Measurements from ENCODE around the gene MPL.
A peak's percentile ranks its signal among the peaks of the same experiment; 100 is the strongest.

Gene MPL

DNA sequence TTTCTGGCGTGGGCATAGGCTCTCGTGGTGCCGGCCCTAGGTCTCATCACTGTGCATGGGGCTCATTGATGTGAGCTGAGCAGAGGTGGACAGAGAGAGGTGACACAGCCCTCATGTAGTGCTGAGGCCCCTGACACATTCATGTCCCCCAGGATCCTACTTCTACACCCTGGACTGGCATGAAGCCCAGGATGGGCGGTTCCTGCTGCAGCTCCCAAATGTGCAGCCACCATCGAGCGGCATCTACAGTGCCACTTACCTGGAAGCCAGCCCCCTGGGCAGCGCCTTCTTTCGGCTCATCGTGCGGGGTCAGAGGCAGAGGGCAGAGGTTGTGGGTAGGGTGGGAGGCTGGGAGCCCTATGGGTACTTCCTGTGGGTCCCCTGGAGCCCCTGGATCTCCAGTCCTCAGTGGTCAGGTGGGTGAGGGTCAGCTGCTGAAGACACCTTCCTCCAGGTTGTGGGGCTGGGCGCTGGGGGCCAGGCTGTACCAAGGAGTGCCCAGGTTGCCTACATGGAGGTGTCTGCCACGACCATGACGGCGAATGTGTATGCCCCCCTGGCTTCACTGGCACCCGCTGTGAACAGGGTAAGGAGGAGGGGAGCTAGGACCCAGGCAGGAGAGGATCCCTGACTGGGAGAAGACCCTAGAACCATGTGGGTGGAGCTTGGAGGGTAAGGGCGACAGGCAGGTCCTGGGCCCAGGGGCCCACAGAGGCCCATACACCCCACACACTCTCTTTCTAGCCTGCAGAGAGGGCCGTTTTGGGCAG, 30.7 kb upstream of the MPL start:
- DNase-seq (ENCODE audit: low spot score): no peak

DNA sequence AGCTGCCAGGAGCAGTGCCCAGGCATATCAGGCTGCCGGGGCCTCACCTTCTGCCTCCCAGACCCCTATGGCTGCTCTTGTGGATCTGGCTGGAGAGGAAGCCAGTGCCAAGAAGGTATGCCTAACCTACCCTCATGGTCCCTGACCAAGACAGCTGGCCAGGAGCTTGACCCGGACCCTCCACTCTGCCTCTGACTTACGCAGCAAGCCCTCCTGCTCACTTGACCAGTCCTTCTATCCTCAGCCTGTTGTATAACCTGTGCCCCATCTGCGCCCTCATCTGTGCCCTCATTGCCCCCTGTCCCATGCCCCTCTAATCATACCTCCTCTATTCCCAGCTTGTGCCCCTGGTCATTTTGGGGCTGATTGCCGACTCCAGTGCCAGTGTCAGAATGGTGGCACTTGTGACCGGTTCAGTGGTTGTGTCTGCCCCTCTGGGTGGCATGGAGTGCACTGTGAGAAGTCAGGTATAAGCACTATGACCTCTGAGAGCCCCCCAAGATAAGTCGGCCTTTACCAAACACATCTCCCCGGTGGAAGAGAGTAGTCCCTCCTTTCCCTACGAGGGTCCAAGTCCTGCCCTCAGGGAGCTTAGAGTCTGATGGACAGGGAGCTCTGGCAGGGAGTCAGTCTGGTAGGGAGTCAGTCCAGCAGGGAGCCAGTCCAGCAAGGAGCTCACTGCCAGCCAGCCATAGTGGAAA, 30.0 kb upstream of the MPL start:
- DNase-seq (ENCODE audit: low spot score): no peak

DNA sequence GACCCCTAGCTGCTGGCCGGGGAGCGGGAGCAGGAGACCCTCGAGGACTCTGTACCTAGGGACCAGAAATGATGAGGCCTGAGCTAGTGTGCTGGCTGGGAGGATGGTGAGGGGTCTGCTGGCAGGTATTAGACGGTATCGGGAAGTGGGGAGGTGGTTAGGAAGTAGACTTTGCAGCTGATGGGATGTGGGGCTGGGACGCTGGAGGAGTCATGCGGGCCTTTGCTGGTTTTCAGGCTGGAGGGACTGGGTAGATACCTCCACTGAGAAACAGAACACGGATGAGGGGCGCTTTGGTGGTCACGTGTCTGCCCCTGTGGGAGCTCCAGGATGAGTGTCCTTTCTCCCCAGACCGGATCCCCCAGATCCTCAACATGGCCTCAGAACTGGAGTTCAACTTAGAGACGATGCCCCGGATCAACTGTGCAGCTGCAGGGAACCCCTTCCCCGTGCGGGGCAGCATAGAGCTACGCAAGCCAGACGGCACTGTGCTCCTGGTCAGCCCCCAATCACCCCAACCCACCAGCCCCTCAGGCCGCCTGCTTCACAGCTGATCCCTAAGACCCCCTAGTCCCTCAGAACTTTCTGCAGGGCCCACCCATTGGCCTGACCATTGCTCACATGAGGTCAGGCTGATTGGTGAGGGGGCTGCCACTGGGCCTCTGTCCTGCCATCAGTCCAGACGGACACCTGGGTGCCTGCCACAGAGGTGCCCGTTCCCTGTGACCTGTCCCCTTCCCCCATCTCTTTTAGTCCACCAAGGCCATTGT, 28.8 kb upstream of the MPL start:
- no peak for DNase-seq (ENCODE audit: low spot score)

DNA sequence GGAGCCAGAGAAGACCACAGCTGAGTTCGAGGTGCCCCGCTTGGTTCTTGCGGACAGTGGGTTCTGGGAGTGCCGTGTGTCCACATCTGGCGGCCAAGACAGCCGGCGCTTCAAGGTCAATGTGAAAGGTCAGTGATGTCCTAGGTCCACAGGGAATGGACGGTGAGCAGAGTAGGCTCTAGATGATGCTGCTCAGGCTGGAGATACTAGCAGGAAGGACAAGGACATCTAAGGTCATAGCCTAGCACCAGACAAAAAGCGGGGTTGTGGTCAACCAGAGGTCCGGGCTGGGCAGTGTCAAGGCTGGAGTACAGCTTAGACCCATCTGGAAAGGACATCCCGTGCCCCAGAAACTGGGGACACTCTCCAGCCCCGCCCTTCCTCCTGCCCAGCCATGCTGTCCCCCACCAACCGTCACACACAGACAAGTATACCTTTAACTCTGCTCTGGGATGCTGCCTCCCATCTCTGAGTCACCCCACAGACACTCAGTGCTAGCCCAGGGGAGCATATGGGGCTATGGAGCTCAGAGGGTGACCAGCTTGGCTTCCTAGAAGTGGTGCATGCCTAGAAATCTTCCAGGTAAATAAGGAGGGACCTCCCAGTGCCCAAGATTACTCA, 28.1 kb upstream of the MPL start:
- no peak for DNase-seq (ENCODE audit: low spot score)

DNA sequence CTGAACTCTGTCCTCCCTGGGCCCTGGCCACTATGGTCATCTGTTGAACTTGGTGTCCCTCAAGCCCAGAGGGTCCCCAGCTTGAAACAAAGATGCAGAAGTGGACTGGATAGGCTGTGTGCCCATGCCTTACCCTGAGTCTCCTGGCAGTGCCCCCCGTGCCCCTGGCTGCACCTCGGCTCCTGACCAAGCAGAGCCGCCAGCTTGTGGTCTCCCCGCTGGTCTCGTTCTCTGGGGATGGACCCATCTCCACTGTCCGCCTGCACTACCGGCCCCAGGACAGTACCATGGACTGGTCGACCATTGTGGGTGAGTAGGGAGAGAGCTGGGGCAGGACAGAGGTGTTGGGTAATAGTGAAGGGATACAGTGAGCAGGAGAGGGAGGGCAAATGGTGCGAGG, 26.1 kb upstream of the MPL start:
- DNase-seq (ENCODE audit: low spot score): no peak

DNA sequence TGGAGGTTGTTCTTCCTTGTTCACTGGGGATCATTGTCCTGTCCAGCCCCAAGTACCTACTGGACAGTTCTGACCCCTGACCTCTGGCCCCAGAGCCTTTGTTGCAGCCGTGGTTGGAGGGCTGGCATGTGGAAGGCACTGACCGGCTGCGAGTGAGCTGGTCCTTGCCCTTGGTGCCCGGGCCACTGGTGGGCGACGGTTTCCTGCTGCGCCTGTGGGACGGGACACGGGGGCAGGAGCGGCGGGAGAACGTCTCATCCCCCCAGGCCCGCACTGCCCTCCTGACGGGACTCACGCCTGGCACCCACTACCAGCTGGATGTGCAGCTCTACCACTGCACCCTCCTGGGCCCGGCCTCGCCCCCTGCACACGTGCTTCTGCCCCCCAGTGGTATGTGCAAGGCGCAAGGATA, 25.4 kb upstream of the MPL start:
- DNase-seq (ENCODE audit: low spot score): no peak

DNA sequence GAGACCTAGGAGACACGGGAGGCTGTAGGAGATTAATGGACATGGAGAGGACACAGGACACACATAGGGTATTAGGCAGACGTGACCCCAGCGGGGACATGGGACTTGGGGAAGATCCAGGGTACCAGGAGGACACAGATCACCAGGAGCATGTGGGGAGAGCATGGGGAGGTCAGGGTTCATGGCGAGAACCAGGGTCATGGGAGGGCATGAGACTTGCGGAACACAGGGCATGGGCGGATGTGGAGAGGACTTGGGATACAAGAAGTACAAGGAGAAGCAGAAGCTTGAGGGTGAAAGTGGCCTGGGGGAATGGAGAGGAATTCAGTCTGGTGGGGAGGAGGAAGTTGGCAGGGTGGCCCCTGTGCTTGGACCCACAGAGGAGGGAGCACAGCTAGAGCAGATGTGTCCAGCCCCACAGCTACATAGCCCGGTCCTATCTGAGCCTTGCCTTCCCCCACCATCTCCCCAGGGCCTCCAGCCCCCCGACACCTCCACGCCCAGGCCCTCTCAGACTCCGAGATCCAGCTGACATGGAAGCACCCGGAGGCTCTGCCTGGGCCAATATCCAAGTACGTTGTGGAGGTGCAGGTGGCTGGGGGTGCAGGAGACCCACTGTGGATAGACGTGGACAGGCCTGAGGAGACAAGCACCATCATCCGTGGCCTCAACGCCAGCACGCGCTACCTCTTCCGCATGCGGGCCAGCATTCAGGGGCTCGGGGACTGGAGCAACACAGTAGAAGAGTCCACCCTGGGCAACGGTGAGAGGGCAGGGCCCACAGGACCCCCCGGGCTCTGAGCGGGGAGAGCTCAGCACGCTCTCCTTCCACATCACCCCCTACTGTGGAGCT, 24.7 kb upstream of the MPL start:
- DNase-seq (ENCODE audit: low spot score): no peak

DNA sequence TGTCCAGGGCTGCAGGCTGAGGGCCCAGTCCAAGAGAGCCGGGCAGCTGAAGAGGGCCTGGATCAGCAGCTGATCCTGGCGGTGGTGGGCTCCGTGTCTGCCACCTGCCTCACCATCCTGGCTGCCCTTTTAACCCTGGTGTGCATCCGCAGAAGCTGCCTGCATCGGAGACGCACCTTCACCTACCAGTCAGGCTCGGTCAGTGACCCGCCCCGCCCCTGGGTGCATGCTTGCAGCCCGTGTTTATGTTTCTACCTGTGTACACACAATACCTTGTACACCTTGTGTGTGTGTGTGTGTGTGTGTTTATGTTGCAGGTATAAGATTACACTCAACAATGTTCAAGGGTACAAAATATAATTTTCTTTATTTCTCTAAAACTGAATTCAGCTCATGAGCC, 23.8 kb upstream of the MPL start:
- no peak for DNase-seq (ENCODE audit: low spot score)

DNA sequence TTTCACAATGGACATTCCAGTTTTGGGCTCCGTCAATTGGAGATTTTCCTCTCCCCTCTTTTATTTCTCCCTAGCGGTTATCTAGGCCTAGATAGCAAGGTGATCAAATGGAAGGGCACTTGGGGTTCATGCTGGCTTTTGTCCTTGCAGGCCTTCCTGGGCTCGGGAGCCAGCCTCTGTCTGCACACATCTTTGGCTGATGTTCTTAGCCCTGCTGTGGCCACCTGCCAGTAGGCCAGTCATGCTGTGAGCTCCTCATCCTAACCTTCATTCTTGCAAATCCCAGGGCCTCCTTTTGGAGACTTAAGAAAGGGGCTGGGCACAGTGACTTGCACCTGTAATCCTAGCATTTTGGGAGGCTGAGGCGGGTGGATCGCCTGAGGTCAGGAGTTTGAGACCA, 23.4 kb upstream of the MPL start:
- DNase-seq (ENCODE audit: low spot score): no peak

DNA sequence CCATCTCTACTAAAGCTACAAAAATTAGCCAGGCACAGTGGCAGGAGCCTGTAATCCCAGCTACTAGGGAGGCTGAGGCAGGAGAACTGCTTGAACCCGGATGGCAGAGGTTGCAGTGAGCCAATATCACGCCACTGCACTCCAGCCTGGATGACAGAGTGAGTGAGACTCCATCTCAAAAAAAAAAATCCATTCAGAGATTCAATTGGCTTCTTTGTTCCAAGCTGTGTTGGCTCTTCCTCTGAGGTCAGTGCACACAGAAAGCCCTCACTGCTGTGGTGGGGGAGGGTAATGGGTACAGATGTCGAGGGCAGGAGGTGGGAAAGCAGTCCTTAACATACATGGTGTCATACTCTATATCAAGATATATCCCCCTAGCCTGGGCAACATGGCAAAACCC, 22.1 kb upstream of the MPL start:
- DNase-seq (ENCODE audit: low spot score): no peak

DNA sequence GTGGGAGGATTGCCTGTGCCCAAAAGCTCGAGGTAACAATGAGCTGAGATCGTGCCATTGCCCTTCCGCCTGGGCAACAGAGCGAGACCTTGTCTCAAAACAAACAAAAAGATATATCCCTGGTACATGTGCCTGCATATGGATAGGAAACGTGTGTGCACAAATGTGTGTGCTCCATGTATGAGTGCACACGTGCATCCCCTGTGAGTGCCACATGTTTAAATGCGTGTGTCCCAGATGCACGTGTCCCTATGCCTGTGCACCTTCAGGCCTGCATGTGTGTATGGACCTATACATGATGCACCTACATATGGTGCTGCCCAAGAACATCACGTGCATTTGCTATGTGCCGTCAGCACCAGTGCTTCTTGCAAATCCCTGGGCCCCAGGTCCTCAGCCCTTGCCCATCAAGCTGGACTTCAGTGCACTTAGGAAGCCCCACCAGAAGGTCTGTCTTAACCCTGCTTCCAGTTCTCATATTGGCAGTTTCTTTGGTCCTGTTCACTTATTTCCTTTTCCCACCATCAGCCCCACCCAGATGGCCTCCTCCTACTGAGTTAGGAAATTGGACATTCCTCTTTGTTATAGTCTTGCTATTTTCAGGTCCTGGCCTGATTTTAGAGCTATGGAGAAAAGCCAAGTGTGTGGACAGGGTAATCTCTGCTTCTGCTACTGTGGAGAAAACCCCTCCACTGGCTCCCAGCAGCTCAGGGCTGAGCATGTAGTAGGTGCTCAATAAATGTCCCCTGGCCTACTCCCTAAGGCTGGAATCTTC, 21.5 kb upstream of the MPL start:
- no peak for DNase-seq (ENCODE audit: low spot score)

DNA sequence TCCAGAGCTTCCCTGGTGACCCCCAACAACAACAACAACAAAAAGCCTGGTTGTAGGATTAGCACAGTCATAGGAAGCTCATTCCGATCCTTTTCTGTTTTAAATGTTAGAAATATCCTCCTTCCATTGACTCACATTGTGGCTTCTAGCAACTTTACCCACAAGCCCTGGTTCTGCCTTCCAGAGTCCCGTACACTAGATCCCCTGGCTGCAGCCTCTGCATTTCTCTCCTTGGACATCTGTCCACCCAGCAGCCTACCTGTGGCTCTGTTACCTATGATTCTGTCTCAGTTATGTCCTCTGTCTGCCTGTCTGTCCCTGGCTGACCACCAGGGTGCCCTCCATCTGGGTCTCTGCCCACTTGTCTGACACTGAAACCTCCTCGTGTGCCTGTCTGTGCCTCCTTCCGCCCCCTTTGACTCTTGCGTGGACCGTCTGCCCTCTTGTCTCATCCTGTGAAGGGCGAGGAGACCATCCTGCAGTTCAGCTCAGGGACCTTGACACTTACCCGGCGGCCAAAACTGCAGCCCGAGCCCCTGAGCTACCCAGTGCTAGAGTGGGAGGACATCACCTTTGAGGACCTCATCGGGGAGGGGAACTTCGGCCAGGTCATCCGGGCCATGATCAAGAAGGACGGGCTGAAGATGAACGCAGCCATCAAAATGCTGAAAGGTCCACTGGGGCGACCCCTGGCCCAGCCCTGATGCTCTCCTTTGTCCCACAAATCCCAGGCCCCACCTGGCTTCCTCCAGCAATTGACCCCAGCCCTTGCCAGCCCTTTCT, 20.7 kb upstream of the MPL start:
- no peak for DNase-seq (ENCODE audit: low spot score)

DNA sequence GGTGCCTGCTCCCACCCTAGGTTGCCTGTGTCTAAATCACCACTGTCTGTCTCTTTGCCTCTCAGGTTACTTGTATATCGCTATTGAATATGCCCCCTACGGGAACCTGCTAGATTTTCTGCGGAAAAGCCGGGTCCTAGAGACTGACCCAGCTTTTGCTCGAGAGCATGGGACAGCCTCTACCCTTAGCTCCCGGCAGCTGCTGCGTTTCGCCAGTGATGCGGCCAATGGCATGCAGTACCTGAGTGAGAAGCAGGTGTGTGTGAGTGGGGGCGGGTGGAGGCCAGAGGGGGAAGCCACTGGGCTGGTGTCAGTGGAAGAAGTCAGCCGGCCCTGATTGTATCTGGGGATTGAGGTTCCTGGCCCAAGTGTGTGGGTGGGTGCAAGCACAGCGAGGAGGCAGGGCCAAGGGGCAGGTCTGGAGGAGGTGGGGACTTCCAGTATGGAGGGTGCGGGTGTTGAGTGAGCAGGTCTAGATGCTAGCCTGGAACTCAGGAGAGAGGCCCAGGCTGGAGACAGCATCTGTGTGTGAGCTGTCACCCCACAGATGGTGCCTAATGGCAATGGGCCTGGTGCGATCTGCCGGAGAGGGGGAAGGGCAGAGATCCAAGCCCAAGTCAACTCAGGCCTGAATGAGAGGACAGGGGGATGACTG, 19.7 kb upstream of the MPL start:
- no peak for DNase-seq (ENCODE audit: low spot score)

DNA sequence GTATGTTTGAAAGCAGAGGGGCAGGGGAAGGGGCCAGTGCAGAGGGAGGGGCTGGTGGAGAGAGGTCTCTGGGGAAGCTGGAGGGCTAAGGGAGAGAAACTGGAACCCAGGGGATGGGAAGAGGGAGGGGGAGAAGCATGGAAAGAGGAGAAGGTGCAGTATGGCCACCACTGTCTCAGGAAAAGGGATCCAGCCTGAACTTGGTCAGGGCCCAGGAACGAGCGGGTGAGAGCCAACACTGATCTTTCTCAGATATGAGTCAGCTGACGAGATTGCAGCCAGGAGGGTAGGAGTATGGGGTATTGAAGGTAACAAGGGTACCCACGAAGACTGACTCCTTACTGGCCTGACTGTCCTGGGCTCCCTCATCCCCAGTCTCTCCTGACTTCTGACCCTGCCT, 18.8 kb upstream of the MPL start:
- DNase-seq (ENCODE audit: low spot score): no peak

DNA sequence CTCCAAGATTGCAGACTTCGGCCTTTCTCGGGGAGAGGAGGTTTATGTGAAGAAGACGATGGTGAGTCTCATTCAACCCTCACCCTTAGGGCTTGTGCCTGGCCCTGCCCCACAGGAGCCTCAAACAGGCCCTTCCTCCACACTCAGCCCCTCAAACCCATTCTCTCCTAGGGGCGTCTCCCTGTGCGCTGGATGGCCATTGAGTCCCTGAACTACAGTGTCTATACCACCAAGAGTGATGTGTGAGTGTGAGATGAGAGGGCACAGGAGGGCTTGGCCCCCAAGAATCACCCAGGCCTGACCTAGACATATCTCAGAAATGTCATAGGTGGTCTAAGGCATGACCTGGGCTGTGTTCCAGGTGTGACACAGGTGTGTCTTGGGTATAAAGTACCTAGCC, 18.3 kb upstream of the MPL start:
- no peak for DNase-seq (ENCODE audit: low spot score)

DNA sequence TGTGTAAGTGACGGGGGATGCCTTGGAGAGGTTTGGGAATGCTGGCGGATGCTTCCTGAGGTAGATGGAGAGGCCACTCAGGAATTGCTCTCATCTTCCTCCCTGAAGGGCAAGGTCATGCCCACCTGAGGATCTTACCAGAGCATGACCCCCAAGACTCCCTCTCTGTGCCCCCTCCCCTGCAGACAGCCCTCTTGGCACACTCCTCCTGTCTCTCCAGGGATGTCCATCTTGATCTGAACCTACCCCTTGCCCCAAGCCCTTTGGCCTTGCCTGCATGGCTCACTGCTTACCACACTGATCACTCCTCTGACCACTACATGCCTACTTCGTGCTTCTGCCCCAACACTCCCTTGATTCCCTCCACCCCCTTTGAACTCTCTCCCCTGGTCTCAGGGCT, 17.9 kb upstream of the MPL start:
- no peak for DNase-seq (ENCODE audit: low spot score)

DNA sequence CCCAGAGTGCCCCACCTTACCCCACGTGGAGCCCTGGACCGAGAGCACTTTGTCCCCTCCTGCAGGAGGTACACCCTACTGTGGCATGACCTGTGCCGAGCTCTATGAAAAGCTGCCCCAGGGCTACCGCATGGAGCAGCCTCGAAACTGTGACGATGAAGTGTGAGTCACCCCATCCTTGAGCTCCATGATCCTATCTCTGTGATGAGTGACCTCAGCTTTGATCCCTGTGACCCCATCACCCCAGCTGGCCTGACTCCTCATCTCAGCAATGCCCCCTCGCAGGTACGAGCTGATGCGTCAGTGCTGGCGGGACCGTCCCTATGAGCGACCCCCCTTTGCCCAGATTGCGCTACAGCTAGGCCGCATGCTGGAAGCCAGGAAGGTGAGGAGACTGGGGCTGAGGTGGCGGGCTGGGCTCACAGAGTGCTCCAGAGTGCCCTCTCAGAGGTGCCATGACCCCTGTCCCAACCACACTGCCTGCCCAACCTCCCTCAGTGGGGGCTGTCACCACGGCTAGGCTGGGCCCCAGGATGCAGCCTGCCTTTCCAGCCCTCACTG, 16.2 kb upstream of the MPL start:
- peak; percentile 23 for DNase-seq (ENCODE audit: low spot score)

DNA sequence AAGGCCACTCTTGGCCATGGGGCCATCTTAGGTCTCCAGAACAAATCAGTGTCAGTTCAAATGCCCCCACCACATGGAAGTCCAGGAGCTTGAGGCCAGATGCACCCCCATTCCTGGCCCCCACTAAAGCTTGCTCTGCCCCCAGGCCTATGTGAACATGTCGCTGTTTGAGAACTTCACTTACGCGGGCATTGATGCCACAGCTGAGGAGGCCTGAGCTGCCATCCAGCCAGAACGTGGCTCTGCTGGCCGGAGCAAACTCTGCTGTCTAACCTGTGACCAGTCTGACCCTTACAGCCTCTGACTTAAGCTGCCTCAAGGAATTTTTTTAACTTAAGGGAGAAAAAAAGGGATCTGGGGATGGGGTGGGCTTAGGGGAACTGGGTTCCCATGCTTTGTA, 15.1 kb upstream of the MPL start:
- no peak for DNase-seq (ENCODE audit: low spot score)

DNA sequence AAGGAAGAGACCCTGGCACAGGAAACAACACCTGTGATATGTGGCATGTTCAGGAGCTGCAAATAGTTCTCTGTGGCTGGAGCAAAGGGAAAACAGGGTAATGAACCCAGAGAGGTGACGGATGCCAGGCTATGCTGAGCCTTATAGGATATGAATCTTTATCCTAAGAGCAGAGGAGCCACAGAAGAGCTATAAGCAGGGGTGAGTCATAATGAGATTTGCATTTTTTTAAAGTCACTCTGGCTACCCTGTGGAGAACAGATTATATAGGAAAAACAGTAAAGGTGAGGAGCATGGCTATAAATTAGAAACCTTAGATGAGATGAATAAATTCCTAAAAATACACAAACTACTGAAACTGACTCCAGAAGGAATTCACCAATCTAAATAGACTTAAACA, 12.8 kb upstream of the MPL start:
- DNase-seq (ENCODE audit: low spot score): no peak

All from SW480 (cell line).